GM21717 (cell line): Measurements from ENCODE around the gene MESD.

Experiments used
- ATAC-seq: cut with Tn5 transposase; IDR thresholded peaks from one replicate; pipeline ENCODE4 v1.9.1; 2021; ENCODE audit warnings: mild to moderate bottlenecking, moderate library complexity; ENCODE audit not compliant: unreplicated experiment

Gene MESD

GRCh38 chr15:80912673-80913072 lies 76.9 kb downstream of the MESD start:
- ATAC-seq: no peak

GRCh38 chr15:80911821-80912220 lies 77.8 kb downstream of the MESD start:
- ATAC-seq: no peak

- no peak for ATAC-seq
Observed at GRCh38 chr15:80906159-80906766, 83.4 kb downstream of the MESD start.

GRCh38 chr15:80904998-80905397 lies 84.6 kb downstream of the MESD start:
- no peak for ATAC-seq

GRCh38 chr15:80902298-80902801 lies 87.3 kb downstream of the MESD start:
- ATAC-seq: no peak

GRCh38 chr15:80898040-80898439 lies 91.6 kb downstream of the MESD start:
- no peak for ATAC-seq
